Left renal pelvis (tissue), 4 donors: ENCODE data around the gene CCDC137. TPM values are rescaled to one million over a fixed set of nuclear protein-coding genes. Genes with fewer than 3 reads are reported as not detected.

ENCODE experiments used
- DNase-seq, 4 donors: peaks; one replicate each; pipeline ENCODE4 v3.0.0-alpha.2; 2013; ENCODE audit warnings: low read depth in 4 of 4, low spot score in 3 of 4
- polyA plus RNA-seq, 4 donors: library from polyadenylated mRNA; unstranded; fragments of 120-200 nt; gene quantifications; one replicate each; pipeline ENCODE4 v1.2.1, GENCODE V29; 2013; ENCODE audit not compliant: insufficient read length in 4 of 4

The CCDC137 gene
- polyA plus RNA-seq, 4 donors = 9.6 to 18.5 (median 14.0) TPM

GRCh38 chr17:81680150-81680549, 13.6 kb downstream of the CCDC137 start:
- DNase-seq = no peak

- DNase-seq = no peak
These were observed 15.1 kb downstream of the CCDC137 start for GRCh38 chr17:81681672-81682071.

- no peak for DNase-seq
These were observed 16.1 kb downstream of the CCDC137 start for GRCh38 chr17:81682565-81683207.

- DNase-seq = no peak
These were observed 16.7 kb downstream of the CCDC137 start for GRCh38 chr17:81683208-81683583.

- DNase-seq = peak; percentile 96 to 98 (median 98)
These were observed 17.3 kb downstream of the CCDC137 start, which contains the start of the genes ARL16 and HGS for GRCh38 chr17:81683584-81684441. ARL16 (minus strand) TSS chr17:81683797; CDS start chr17:81683753, 44 bp downstream. HGS (plus strand) TSS chr17:81684011; CDS start chr17:81684067, 56 bp downstream.

- no peak for DNase-seq
These were observed 17.9 kb downstream of the CCDC137 start for GRCh38 chr17:81684442-81684911.

GRCh38 chr17:81685108-81685507, 18.6 kb downstream of the CCDC137 start:
- DNase-seq = no peak

- no peak for DNase-seq
These were observed 20.1 kb downstream of the CCDC137 start for GRCh38 chr17:81686614-81687013.

- no peak for DNase-seq
These were observed 21.4 kb downstream of the CCDC137 start for GRCh38 chr17:81687770-81688541.

GRCh38 chr17:81688616-81689015, 22.1 kb downstream of the CCDC137 start:
- no peak for DNase-seq

- no peak for DNase-seq
These were observed 23.5 kb downstream of the CCDC137 start for GRCh38 chr17:81690066-81690465.

GRCh38 chr17:81690549-81690948, 24.0 kb downstream of the CCDC137 start:
- no peak for DNase-seq

- no peak for DNase-seq
These were observed 24.7 kb downstream of the CCDC137 start for GRCh38 chr17:81691196-81691595.

- DNase-seq = no peak
These were observed 25.1 kb downstream of the CCDC137 start for GRCh38 chr17:81691608-81692007.

GRCh38 chr17:81693509-81694210, 27.1 kb downstream of the CCDC137 start:
- no peak for DNase-seq

- DNase-seq = no peak
These were observed 28.3 kb downstream of the CCDC137 start for GRCh38 chr17:81694810-81695209.

- no peak for DNase-seq
These were observed 28.7 kb downstream of the CCDC137 start for GRCh38 chr17:81695211-81695610.

GRCh38 chr17:81695801-81696200, 29.3 kb downstream of the CCDC137 start:
- no peak for DNase-seq

- no peak for DNase-seq
These were observed 29.8 kb downstream of the CCDC137 start for GRCh38 chr17:81696218-81696941.
